Smooth muscle cell of the brain vasculature (primary cell): ENCODE results near the gene SPEM1.
"Not testable (repeated sequence)": the region's sequence is repeated elsewhere in the genome, so short reads cannot be mapped to it uniquely, and the experiment has no call there.

Experiments used
- DNase-seq: peaks from one replicate; pipeline ENCODE4 v3.0.0-alpha.2; 2012; ENCODE audit warnings: low read depth, low spot score

The SPEM1 gene

GRCh38 chr17:7468804-7469389 lies 48.8 kb downstream of the SPEM1 start:
- no peak for DNase-seq

GRCh38 chr17:7469843-7470242 lies 49.7 kb downstream of the SPEM1 start:
- DNase-seq, result not testable (repeated sequence)

- DNase-seq, result not testable (repeated sequence)
These were observed 50.4 kb downstream of the SPEM1 start for GRCh38 chr17:7470457-7470973.
